ENCODE results near the gene MAP4K2. TPM values are rescaled to one million over a fixed set of nuclear protein-coding genes. Genes with fewer than 3 reads are reported as not detected.

MAP4K2 gene
- total and polyA plus RNA-seq, 2 of the 13 experiments (the other 11 are each of a cell fraction or from before 2014, with no cell fraction given), result 8.3 to 17.6 TPM

- TF ChIP-seq ZNF234 (CRISPR knock-in tag; conservative IDR thresholded peaks at IDR 0.05) (no peak), NFIB (CRISPR knock-in tag; IDR thresholded peaks at IDR 0.05; ENCODE audit: borderline replicate concordance) (no peak), RXRB (CRISPR knock-in tag; IDR thresholded peaks at IDR 0.05; ENCODE audit: borderline replicate concordance) (0 out of 2 replicates have a peak, but pooled peaks have one; percentile 18), ZNF224 (CRISPR knock-in tag; IDR thresholded peaks at IDR 0.05) (no peak), TOPORS (CRISPR knock-in tag; IDR thresholded peaks at IDR 0.05) (no peak), AKNA (CRISPR knock-in tag; IDR thresholded peaks at IDR 0.05; ENCODE audit: borderline replicate concordance) (no peak), ZNF326 (CRISPR knock-in tag; IDR thresholded peaks at IDR 0.05; ENCODE audit: borderline replicate concordance) (no peak), ZNF775 (CRISPR knock-in tag; IDR thresholded peaks at IDR 0.05; ENCODE audit: borderline replicate concordance) (no peak), YEATS4 (CRISPR knock-in tag; IDR thresholded peaks at IDR 0.05; ENCODE audit: borderline replicate concordance) (no peak), GATAD1 (CRISPR knock-in tag; IDR thresholded peaks at IDR 0.05) (no peak)
- TF ChIP-seq, protein P1, sequence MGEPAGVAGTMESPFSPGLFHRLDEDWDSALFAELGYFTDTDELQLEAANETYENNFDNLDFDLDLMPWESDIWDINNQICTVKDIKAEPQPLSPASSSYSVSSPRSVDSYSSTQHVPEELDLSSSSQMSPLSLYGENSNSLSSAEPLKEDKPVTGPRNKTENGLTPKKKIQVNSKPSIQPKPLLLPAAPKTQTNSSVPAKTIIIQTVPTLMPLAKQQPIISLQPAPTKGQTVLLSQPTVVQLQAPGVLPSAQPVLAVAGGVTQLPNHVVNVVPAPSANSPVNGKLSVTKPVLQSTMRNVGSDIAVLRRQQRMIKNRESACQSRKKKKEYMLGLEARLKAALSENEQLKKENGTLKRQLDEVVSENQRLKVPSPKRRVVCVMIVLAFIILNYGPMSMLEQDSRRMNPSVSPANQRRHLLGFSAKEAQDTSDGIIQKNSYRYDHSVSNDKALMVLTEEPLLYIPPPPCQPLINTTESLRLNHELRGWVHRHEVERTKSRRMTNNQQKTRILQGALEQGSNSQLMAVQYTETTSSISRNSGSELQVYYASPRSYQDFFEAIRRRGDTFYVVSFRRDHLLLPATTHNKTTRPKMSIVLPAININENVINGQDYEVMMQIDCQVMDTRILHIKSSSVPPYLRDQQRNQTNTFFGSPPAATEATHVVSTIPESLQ (CRISPR knock-in tag; conservative IDR thresholded peaks at IDR 0.05), result no peak
- TF ChIP-seq, protein P2, sequence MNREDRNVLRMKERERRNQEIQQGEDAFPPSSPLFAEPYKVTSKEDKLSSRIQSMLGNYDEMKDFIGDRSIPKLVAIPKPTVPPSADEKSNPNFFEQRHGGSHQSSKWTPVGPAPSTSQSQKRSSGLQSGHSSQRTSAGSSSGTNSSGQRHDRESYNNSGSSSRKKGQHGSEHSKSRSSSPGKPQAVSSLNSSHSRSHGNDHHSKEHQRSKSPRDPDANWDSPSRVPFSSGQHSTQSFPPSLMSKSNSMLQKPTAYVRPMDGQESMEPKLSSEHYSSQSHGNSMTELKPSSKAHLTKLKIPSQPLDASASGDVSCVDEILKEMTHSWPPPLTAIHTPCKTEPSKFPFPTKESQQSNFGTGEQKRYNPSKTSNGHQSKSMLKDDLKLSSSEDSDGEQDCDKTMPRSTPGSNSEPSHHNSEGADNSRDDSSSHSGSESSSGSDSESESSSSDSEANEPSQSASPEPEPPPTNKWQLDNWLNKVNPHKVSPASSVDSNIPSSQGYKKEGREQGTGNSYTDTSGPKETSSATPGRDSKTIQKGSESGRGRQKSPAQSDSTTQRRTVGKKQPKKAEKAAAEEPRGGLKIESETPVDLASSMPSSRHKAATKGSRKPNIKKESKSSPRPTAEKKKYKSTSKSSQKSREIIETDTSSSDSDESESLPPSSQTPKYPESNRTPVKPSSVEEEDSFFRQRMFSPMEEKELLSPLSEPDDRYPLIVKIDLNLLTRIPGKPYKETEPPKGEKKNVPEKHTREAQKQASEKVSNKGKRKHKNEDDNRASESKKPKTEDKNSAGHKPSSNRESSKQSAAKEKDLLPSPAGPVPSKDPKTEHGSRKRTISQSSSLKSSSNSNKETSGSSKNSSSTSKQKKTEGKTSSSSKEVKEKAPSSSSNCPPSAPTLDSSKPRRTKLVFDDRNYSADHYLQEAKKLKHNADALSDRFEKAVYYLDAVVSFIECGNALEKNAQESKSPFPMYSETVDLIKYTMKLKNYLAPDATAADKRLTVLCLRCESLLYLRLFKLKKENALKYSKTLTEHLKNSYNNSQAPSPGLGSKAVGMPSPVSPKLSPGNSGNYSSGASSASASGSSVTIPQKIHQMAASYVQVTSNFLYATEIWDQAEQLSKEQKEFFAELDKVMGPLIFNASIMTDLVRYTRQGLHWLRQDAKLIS (CRISPR knock-in tag; IDR thresholded peaks at IDR 0.05), result no peak
- TF ChIP-seq, protein P3, sequence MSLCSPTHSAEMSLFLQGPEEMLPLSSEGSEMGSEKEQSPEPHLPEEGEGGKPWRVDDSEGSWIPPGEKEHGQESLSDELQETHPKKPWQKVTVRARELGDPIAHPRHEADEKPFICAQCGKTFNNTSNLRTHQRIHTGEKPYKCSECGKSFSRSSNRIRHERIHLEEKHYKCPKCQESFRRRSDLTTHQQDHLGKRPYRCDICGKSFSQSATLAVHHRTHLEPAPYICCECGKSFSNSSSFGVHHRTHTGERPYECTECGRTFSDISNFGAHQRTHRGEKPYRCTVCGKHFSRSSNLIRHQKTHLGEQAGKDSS (CRISPR knock-in tag; IDR thresholded peaks at IDR 0.05; ENCODE audit: borderline replicate concordance, low read depth), result no peak
- TF ChIP-seq, protein P4, sequence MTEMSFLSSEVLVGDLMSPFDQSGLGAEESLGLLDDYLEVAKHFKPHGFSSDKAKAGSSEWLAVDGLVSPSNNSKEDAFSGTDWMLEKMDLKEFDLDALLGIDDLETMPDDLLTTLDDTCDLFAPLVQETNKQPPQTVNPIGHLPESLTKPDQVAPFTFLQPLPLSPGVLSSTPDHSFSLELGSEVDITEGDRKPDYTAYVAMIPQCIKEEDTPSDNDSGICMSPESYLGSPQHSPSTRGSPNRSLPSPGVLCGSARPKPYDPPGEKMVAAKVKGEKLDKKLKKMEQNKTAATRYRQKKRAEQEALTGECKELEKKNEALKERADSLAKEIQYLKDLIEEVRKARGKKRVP (CRISPR knock-in tag; IDR thresholded peaks at IDR 0.05), result no peak
These were observed 43.8 kb downstream of the MAP4K2 start (continued) for GRCh38 chr11:64759131-64759721.
